Effector CD8-positive, alpha-beta T cell (primary cell): ENCODE results near the gene OTOP1.
"Not testable (repeated sequence)": the region's sequence is repeated elsewhere in the genome, so short reads cannot be mapped to it uniquely, and the experiment has no call there.

ENCODE experiments used
- DNase-seq: peaks from one replicate; lab custom pipeline; 2025; lab: John Stamatoyannopoulos, UW

Gene OTOP1

DNA sequence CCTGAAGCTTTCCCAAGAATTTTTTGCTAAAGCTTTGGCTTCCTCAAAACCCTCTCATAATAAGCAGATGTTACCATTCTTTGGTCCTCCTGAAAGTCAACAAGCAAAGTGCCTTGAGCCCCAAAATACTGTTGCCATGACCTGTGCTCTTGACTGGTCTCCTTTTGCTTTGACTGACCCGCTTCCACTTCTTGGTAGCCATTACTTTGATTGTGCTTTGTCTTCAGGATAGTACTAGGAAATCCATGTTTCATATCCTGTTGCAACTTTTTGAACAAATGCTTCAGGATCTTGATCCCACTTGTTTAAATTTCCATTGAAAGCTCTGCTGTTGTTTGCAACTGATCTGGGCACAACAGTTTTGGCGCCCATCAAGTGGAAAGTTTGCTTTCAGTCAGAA is 6.9 kb upstream of the OTOP1 start:
- DNase-seq: no peak

DNA sequence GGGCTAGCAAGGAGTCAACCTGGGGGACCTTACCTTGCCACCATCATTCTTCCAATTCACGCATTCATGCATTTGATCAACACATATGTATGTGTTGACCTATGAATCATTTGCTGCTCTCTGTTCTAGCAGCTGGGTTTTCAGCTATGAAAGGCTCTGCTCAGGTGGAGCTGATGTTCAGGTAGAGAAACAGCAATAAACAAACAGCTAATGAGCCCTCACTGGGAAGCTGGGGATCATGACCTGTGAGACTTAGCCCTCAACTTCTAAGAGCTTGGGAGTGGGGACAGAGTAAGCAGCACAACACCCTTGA is 1.6 kb upstream of the OTOP1 start:
- no peak for DNase-seq

DNA sequence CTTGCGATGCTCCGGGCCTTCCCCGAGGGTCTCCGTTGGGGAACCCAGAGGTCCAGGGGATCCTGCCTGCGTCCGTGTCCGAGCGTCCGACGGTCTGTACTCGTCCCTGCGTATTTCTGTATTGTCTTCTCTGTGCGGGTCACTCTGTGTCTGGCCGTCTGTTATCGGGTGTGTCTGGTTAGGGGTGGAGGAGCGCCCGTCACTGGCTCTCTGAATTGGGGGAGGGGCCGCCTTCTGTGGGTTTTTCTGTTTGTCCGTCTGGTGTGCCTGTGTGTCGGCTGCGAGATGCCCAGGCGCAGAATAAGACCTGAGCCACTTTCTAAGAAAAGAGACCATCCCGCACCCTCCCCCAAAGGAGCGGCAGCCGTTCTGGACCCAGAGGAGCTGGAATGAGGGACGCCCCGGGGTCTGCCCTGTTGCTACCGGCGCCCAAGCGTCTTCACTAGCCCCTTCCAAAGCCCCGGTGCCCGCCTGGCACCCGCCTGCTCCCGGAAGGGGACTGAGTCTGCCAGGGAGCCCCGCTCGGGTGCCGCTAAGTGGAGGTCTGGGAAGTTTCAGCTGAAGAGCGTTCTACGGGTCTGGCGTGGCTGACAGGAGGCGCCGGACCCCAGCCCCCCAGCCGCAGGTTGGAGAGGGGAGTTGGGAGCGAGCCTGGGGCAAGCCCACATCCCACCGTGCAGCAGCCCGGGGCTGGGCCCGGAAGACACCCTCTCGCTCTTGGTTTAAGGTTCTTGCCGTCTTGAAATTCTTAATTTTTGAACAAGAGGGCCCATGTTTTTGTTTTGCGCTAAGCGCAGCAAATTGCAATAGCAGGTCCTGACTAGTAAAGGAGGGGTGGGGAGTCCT is 1.0 kb upstream of the OTOP1 start:
- no peak for DNase-seq

DNA sequence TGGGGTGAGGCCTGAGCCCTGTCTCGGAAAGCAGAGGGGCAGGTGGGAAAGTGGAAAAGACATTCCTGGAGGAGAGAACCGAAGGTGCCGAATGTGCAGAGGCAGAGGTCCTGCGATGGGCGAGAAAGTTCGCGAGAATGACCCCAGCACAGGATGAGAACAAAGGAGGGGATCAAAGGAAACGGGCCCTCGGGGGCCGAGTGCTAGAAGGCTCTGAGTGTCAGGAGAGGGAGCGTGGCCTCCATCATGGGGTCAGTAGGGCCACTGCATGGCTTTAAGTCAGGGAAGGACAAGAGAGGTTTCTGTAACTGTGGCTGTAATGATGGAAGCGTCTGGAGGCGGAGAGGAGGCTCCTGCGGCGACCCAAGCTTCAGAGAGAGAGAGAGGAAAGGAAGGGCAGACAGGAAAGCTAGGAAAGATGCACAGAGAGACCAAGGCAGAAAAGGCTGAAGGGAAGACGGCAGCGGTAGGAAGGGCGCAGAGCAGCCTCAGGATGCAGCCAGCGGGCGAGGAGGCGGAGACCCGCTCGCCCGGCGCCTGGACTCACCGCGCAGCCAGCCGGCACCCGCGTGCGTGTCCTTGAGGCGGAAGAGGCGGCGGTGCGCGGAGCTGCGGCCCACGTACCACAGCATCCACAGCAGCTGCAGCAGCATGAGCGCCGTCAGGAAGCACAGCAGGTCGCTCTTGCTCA is 669 bp downstream of the OTOP1 start:
- no peak for DNase-seq

DNA sequence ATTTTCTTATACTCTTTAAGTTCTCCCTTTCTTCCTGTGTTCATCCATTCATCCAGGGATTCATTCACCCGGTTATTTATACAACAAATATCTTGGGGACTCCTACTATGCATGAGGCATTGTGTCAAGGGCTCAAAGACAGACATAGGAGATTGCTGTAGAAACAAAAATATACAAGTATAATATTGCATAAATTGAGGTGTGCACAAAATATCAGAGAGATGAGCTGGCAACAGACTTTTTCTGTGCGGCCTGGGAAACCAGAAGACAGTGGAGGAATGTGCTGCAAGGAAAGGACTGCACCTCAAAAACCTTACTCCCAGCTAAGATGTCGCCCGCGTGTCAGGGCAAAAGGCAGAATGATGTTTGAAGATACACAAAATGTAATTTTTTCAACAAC is 9.6 kb downstream of the OTOP1 start:
- no peak for DNase-seq

DNA sequence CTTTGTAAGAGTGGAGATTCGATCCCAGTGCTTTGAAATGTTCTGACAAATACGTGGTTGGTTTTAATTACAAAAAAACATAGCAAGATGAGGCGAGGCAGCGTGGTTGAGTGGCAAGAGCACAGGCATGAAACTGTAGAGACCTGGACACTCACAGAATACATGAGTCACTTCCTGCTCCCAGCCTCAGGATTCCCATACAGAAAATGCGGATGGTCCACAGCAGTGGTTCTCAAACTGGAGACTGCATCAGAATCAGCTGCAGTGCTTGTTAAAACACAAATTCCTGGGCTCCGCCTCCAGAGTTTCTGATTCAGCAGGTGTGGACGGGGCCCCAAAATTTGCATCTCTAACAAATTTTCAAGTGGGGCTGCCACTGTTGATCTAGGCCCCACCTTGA is 10.1 kb downstream of the OTOP1 start:
- no peak for DNase-seq

DNA sequence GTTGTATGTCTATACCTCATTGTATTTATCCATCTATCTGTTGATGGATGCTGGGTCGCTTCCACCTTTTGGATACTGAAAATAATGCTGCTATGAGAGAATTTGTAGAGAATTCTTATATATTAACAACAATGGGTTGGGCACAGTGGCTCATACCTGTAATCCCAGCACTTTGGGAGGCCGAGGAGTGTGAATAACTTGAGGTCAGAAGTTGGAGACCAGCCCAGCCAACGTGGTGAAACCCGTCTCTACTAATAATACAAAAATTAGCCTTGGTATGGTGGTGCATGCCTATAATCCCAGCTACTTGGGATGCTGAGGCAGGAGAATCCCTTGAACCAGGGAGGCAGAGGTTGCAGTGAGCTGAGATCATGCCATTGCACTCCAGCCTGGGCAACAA is 13.1 kb downstream of the OTOP1 start:
- not testable (repeated sequence) for DNase-seq

DNA sequence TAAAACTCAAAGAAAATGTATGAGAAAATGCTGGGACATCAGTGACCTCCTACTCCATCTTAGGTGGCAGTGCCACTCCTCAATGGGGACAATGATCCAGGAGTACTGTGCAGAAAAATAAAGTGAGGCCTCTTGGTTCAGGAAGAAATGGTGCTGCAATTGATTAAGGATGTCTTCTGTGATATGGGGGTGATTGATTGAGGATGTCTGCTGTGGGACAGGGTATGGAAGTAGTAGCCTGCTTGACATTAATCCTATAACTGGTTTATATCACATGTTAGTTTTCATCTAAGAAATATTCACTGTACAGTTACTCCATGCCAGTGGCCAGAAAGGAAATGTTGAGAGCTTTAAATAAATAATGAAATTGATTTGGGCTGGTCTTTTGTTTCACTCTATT is 20.5 kb downstream of the OTOP1 start:
- DNase-seq: no peak

DNA sequence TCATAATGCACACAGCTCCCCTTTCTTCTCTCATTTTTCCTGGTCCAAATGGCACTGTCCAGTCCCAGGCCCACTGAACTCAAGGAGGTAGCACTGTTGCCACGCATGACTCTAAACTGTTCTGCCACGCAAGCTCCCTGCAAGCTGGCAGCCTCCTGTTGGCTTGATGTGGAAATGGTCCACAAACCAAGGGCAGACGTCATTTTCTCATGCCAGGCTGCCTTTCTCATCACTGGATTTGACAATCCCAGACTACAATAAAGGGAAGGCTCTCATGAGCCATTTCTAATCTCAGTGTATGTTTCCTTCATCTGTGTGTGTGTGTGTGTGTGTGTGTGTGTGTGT is 22.4 kb downstream of the OTOP1 start:
- no peak for DNase-seq

DNA sequence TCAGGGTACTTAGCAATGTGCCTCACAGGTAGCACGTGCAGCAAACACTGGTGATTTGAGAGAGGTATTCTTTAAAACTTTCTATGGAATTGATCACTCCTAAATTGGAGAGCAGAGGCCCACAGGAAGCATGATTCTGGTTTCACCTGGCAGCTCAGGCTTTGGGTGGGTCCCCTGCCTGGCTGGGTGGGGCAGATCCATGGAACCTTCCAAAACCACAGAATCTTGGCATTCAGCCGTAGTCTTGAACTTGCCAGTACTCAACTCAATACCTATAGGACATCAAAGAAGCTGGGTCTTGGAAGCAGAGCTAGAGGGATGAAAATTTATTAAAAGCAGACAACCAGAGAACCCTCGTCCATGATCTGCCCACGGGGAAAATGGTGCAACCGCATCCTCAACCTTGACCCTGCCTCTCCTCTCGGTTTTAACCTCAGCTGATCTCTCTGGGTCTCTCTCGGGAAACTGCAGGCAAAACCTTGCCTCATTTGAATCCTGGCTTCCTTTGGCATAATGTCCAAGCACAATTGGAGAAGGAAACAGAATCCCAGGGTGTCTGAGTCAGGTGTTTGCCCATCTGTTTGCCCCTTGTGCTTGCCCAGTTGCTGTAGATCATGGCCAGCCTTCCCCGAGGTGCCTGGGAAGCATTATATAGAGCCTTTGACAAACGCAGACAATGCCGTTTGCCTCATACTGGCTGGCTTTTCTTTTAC is 22.9 kb downstream of the OTOP1 start:
- no peak for DNase-seq

DNA sequence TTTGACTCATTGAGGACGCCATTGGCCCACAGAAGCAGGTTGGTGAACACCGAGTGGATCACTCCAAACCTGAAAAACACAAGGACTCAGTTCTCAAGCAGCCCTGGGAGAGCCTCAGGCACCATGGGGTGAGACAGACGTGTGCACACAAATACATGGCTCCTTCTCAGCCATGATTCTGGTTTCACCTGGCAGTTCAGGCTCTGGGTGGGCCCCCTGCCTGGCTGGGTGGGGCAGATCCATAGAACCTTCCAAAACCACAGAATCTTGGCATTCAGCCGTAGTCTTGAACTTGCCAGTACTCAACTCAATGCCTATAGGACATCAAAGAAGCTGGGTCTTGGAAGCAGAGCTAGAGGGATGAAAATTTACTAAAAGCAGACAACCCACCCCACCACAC is 24.2 kb downstream of the OTOP1 start:
- no peak for DNase-seq

DNA sequence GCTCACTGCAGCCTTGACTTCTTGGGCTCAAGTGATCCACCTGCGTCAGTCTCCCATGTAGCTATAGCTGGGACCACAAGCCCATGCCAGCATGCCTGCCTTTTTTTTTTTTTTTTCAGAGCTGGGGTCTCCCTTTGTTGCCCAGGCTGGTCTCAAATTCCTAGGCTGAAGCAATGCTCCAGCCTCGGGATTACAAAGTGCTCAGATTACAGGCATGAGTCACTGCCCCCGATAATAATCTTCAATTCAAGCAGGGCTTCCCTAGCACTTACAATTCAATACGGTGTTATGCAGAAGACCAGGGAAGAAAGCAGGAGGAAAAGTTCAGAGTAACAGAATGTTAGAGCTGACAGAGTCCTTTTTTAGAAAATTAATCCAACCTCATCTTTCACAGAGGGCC is 26.1 kb downstream of the OTOP1 start:
- no peak for DNase-seq

DNA sequence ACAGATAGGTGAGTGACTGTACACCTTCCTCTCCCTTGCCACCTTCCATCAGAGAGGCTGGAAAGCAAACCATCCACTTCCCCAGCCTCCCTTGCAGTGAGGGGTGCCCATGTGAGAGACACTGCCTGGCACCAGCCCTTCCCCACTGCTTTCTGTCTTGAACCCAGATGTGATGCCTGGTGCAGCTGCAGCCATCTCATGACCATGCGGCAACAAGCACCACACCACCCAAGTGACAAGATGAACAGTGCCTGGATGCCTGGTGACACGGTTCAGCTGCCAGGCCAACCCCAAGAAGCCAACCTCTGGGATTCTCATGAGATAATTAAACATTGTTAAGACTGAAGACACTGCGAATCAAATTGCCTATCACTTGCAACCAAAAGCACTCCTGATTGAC is 31.4 kb downstream of the OTOP1 start:
- no peak for DNase-seq

DNA sequence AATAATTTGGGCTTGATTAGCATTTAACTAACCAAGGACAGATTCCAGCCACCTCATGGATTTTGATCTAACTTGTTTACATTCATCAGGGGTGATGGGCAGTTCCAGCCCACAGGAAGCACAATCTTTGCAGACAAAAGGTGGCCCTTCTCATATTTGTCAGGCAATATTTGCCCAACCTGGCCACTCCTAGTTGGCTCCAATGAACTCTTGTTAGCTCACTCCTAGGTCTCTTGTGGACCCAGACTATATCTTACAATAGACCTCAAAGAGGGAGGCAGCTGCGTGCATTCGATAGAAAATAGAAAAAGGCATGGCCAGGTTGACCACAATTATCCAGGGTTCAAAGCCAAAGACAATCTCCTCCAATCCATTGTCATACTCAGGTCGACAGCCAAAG is 38.2 kb downstream of the OTOP1 start:
- DNase-seq: not testable (repeated sequence)

DNA sequence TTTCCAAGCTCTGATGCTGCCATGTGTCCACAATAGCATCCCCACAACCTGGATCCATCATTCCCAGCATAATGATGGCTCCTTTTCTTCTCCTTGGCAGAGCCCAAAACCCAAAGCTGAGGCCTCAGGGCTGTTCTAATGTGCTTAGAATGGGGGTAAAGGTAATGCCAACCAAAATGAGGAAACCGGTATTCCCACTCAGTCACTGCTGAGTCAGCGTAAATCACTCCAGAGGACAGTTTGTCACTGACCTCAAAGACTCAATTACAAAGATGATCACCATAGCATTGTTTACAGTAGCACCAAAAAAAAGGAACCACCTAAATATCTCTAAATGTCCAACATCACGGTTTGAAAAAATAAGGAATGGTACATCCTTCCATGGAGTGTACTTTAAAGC is 41.2 kb downstream of the OTOP1 start:
- no peak for DNase-seq

DNA sequence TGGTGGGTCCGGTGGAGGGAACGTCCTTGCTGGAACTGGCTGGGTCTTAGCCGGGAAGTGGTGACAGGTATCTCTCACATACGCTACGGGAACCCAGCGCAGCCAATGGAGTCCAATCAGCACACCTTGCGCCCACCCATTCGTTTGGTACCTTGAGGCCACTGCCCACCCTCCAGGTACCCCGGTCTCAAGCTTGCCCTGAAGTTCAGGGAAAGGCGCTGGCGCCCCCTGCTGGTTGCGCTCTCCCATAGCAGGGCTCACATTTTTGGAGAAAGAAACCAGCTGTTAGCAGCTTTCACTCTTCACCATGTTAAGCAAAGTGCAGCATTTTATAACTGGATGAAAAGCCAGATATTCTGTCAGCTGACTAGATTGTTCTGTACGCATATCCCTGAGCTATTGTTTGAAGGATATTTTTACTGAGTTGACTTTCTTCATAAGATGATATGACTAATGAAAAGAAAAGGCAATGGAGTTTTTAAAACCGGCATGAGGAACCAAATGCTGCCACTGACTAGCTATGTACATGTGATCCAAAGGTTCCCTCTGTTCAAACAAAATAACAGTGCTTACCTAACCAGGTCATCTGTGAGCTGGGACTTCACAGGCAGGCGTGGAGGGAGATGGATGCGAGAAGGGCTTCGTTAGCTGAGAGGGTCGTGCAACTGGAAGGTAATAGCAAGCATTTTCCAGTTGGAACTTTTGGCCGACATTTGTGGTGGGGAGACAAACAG is 43.7 kb downstream of the OTOP1 start:
- no peak for DNase-seq

DNA sequence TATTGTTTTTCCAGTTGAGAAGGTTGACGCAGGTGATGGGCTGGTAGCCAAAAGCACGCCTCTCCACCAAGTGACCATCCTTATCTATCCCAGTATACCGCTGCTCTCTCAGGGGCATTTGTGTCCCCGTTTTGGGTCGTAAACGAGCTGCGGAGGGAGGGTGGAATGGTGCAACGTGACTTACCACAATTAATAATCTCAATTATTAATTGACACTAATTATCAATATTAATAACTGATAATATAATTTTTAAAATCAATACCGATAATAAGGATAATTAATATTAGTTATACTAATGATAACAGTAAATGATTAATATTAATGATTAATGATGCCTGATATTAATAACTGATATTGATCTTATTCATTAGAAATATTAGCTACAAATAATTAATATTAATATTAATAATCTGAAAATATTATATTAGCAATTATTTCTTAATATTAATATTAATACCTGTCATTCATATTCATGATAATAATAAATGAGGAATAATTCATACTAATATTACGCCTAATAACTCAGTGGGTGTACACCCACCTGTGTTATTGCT is 56.1 kb downstream of the OTOP1 start:
- no peak for DNase-seq

DNA sequence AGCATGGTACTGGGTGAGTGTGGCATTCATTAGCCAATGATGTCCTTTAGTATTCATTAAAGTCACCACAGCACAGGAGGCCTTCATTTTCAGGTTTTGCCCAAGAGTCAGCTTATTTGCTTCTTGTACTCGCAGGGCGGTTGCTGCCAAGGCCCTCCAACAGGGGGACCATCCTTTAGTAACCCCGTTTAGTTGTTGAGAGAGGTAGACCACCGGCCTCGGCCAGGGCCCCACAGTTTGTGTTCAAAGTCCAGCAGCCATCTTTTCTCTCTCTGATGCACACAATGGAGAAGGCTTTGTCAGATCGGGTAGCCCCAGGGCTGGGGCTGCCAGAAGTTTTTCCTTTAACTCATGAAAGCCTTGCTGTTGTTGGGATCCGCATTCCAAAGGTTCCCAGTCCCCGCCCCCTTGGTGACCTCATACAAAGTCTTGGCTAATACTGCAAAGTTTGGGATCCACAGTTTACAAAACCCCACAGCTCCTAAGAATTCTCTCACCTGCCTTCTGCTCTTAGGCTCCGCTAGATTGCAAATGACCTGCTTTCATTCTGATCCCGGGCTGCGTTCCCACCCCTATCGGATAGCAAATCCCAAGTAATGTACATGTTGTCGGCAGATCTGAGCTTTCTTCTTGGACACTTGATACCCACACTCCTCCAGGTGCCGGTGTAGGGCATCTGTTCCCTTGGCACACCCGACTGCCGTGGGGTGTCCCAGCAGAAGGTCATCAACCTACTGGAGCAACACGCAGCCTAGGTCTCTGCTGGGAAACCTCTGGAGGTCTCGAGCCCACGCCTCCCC is 58.5 kb downstream of the OTOP1 start:
- not testable (repeated sequence) for DNase-seq

DNA sequence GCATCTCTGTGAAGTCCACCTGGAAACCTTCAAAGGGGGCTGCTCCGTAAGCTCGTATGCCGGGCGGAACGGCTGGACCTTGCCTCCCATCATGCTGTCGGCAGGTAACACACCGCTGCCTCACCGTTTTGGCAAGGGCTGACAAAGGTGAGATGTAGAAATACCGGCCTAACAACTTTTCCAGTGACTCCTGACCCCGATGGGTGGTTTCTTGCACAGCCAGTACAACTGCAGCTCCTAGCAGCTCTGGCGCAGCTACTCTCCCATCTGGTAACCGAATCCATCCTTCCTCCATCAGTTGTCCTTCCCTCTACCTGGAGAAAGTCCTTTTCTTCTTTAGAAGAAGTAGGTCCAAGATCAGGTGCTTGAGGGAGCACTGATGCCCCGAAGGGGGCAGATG is 59.7 kb downstream of the OTOP1 start:
- not testable (repeated sequence) for DNase-seq

DNA sequence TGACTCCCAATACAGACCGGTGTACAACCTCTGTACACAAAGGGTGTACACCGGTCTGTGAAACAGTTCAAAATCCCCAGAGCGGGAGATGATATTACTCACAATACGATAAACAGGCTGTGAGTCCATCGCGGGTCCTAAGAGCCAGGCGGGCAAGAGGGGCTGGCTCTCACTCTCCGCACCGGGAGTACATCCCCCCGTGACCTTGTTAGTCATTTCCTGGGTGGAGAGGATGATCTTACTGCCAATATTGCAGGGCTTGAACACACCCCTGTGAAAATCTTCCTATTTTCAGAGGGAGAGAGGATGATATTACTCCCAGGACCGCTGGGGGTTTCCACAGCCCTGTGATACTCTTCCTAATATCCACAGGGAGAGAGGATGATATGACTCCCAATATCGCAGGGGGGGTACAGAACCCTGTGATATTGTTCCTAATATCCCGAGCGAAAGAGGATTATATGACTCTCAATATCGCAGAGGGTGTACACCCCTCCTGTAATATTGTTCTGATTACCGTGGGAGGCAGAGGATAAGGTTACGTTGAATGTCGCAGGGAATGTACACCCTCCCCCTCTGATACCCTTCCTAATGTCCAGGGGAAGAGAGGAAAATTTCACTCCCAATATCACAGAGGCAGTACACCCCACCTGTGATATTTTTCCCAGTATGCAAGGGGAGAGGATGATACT is 60.9 kb downstream of the OTOP1 start:
- not testable (repeated sequence) for DNase-seq
